Tibial nerve (tissue), 4 donors: ENCODE results near the gene OR5L1.

Experiments used
- CTCF ChIP-seq, 5 experiments: fragments of 200-600 bp in 3 of 5; fragments of 450-650 bp in 2 of 5; sonication (generic) in 3 of 5; IDR thresholded peaks; one replicate each; pipeline ENCODE4 v1.5.1; 2016 to 2019; ENCODE audit warnings: antibody characterized with exemption in 5 of 5, mild to moderate bottlenecking in 3 of 5, moderate library complexity in 2 of 5
- EP300 ChIP-seq, 2 donors: sonication (generic); formaldehyde crosslinking; IDR thresholded peaks; one replicate each; pipeline ENCODE4 v1.6.1; 2017; ENCODE audit warnings: antibody characterized with exemption in 2 of 2, mild to moderate bottlenecking in 1 of 2
- POLR2A ChIP-seq, 2 donors: fragments of 450-650 bp; IDR thresholded peaks; one replicate each; pipeline ENCODE4 v1.6.1; 2017; ENCODE audit warnings: antibody characterized with exemption in 2 of 2, mild to moderate bottlenecking in 2 of 2, moderate library complexity in 2 of 2

DNA sequence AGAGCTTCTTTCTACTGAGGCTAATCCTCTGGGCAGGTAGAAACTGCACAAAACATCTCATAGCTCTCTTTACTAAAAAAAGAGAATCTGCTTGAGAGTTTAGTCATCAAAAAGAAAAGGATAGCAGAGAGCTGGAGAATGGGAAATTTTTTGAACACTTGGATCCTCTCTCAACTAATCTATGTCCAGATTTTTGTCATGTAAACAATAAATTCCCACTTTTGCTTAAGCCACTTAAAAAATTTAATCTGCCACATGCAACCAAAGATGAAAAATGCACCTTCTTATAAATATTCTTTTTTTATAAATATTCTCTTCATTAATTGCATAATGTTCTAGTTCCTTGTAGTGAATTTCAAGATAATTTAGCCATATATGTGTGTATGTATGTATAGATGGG, 37.9 kb downstream of the OR5L1 start:
- TF ChIP-seq CTCF (IDR thresholded peaks at IDR 0.05): no peak
- no peak for TF ChIP-seq POLR2A (IDR thresholded peaks at IDR 0.05)
- no peak for TF ChIP-seq EP300 (IDR thresholded peaks at IDR 0.05)
